Mammary epithelial cell (primary cell): Measurements from ENCODE around the gene GAK.

Experiments used
- EZH2 ChIP-seq: IDR thresholded peaks from 2 replicates; pipeline ENCODE4 v1.6.1; 2012; ENCODE audit warnings: low read length, inconsistent platforms, borderline replicate concordance
- TF ChIP-seq, protein P1 (sequence below), 2 donors: IDR thresholded peaks in 1 of 2; conservative IDR thresholded peaks in 1 of 2; 2 replicates each; pipeline ENCODE4 v1.5.1; 2011 to 2012; ENCODE audit warnings: inconsistent platforms in 2 of 2, low read length in 2 of 2, mild to moderate bottlenecking in 2 of 2, control low read depth in 1 of 2, low read depth in 1 of 2; ENCODE audit not compliant: insufficient read depth in 1 of 2; ENCODE audit errors: extremely low read depth in 1 of 2

DNA sequence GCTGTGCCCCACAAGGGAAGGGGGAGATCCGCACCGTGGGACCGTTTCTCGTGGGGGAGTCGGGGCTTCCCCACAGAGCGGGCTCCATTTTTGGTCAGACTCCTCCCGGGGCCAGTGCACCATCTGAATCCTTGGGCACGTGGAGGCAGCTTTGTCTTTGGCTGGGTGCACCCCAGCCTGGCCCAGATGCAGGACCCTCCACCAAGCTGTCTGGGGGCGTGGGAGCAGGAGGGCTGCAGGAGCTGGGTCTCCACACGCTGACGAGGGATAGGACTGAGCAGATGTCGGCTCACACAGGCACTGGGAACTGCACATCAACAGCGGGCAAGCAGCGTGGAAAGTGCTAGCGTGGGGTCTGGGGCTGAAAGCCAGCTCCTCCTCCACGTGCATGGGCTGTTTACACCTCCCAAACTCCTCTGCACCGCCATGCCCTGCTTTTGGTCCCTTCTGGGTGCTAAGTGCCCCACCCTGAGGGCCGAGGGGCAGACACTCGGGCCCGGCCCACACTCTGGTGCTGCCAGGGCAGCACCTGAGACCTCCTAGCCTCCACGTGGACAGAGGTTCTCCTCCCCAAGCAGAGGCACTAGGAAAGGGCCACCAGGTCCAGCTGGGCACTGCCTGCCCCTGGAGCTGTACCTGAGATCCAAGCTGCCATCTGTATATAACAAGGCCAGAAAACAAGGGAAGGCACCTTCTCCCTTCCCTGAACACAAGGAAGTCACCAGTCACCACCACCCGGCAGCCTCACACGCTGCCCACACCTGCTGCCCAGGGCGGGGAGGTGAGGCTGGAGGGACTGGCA, 27.4 kb upstream of the GAK start:
- TF ChIP-seq, protein P1, sequence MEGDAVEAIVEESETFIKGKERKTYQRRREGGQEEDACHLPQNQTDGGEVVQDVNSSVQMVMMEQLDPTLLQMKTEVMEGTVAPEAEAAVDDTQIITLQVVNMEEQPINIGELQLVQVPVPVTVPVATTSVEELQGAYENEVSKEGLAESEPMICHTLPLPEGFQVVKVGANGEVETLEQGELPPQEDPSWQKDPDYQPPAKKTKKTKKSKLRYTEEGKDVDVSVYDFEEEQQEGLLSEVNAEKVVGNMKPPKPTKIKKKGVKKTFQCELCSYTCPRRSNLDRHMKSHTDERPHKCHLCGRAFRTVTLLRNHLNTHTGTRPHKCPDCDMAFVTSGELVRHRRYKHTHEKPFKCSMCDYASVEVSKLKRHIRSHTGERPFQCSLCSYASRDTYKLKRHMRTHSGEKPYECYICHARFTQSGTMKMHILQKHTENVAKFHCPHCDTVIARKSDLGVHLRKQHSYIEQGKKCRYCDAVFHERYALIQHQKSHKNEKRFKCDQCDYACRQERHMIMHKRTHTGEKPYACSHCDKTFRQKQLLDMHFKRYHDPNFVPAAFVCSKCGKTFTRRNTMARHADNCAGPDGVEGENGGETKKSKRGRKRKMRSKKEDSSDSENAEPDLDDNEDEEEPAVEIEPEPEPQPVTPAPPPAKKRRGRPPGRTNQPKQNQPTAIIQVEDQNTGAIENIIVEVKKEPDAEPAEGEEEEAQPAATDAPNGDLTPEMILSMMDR (conservative IDR thresholded peaks at IDR 0.05 in 1 of 2, IDR thresholded peaks at IDR 0.05 in 1 of 2; ENCODE audit: extremely low read depth in 1 of 2, insufficient read depth in 1 of 2, low read depth in 1 of 2, low read length in 2 of 2) = no peak
- no peak for TF ChIP-seq EZH2
